IPS-18a (cell line): ENCODE data around the gene ENO3.

Source experiments
- H3K27ac ChIP-seq: one replicate; pipeline ENCODE4 v1.5.1; 2013; ENCODE audit warnings: low read length
- H3K27me3 ChIP-seq: one replicate; pipeline ENCODE4 v1.6.1; 2013; ENCODE audit warnings: mild to moderate bottlenecking, low read length; ENCODE audit not compliant: control insufficient read depth, insufficient read depth
- H3K36me3 ChIP-seq: one replicate; pipeline ENCODE4 v1.6.1; 2013; ENCODE audit warnings: low read depth, low read length; ENCODE audit not compliant: control insufficient read depth
- H3K4me1 ChIP-seq: one replicate; pipeline ENCODE4 v1.6.1; 2013; ENCODE audit warnings: low read depth, low read length; ENCODE audit not compliant: control insufficient read depth
- H3K4me3 ChIP-seq: one replicate; pipeline ENCODE4 v1.5.1; 2013; ENCODE audit warnings: low read length
- H3K9ac ChIP-seq: one replicate; pipeline ENCODE4 v1.6.1; 2013; ENCODE audit warnings: mild to moderate bottlenecking, low read length, moderate library complexity
- H3K9me3 ChIP-seq: one replicate; pipeline ENCODE4 v1.6.1; 2013; ENCODE audit warnings: low read depth, low read length; ENCODE audit not compliant: control insufficient read depth

The ENO3 gene

GRCh38 chr17:4945944-4946280, 5.0 kb upstream of the ENO3 start:
- Histone ChIP-seq H3K9ac (no peak overlapping the region), H3K36me3 (peaks cover 44% of the 10 kb centered on the region), H3K27ac (no peak overlapping the region), H3K9me3 (no peaks in the 10 kb centered on the region), H3K4me1 (peaks cover 16% of the 10 kb centered on the region), H3K4me3 (peak overlapping the region; percentile 75), H3K27me3 (no peaks in the 10 kb centered on the region)

DNA sequence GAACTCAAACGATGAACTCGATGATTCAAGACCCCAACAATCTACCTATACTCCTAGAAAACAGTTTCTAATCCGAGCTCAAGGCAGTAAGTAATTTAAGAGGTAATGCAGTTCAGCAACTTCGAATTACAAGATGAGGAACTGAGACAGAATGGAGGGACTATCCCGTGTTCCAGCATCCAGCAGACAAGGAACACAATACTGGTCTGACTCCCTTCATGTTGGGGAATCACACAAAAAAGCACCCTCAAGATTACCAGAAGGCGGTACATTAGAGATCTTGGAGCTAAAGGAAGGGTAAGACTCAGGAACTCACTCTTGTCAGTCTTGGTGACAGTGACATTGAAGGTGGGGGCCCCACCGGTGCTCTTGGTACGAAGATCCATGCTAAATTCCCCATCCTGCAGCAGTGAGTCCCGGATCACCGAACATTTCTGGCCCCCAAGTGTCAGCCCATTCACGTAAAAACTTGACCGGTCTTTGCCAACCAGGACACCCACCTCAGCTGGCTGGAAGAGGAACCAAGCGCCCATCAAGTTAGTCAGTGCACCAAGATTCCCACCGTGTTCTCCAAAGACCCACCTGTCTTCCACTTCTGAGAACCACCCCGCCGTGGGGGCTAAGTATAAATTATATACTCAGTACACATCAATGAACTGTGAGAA, 4.5 kb upstream of the ENO3 start:
- Histone ChIP-seq H3K4me3 (peak overlapping the region; percentile 75), H3K27me3 (no peaks in the 10 kb centered on the region), H3K36me3 (peaks cover 44% of the 10 kb centered on the region), H3K9ac (peak overlapping the region; percentile 88), H3K9me3 (no peaks in the 10 kb centered on the region), H3K27ac (peak overlapping the region; percentile 69), H3K4me1 (peaks cover 18% of the 10 kb centered on the region)

GRCh38 chr17:4947010-4947410, 3.9 kb upstream of the ENO3 start:
- peak overlapping the region; percentile 88 for H3K9ac ChIP-seq
- H3K4me3 ChIP-seq = peak overlapping the region; percentile 75
- peaks cover 23% of the 10 kb centered on the region for H3K4me1 ChIP-seq
- no peaks in the 10 kb centered on the region for H3K27me3 ChIP-seq
- no peaks in the 10 kb centered on the region for H3K9me3 ChIP-seq
- peak overlapping the region; percentile 69 for H3K27ac ChIP-seq
- H3K36me3 ChIP-seq = peaks cover 44% of the 10 kb centered on the region

GRCh38 chr17:4947411-4948165, 3.3 kb upstream of the ENO3 start:
- H3K4me1 ChIP-seq = peaks cover 23% of the 10 kb centered on the region
- H3K36me3 ChIP-seq = peaks cover 41% of the 10 kb centered on the region

DNA sequence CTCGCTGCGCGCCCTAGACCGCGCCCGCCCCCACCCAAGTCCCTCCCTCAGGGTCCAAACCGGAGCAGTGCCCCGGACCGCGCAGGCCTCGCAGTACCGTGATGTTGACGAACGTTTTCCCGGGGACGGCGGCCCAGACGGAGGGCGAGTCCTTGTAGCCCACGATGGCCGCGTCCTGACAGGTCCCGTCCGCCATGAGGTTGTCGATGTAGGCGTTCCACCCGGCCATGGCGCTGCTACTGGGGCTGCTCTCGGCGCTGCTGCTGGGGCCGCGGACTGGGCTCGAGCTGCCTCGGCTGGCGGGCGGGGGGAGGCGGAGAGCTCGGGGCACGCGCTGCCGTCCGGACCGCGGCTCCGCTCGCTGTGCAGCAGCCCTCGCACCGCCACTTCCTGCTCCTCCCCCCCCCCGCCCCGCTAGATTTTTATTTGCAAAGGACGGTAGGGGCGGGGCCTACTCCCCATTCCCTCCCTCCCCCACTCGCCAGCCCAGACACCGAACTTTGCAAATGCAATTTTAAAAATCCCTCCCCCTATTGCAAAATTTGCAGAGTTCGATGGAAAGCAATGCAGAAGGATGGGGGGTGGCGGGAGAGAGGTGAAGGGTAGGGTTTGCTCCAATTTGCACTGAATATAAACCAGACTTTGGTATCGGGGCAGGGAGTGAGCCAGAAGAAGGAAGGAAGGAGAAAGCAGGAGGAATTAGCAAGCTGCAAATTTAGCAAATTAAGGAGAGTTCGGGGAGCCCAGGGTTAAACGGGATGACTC, 2.6 kb upstream of the ENO3 start, which contains the start of gene PFN1:
Gene PFN1 (minus strand): TSS at position 365 of the 765 bp plus-strand sequence. CDS start 136 bp downstream, at position 229.
- Histone ChIP-seq H3K9me3 (no peaks in the 10 kb centered on the region), H3K36me3 (peaks cover 33% of the 10 kb centered on the region), H3K4me1 (peaks cover 23% of the 10 kb centered on the region), H3K27me3 (no peaks in the 10 kb centered on the region), H3K4me3 (peak within 1 kb of the TSS; percentile 75), H3K9ac (peak within 1 kb of the TSS; percentile 88), H3K27ac (peak within 1 kb of the TSS; percentile 68)

More at GRCh38 chr17:4947411-4948165, 3.3 kb upstream of the ENO3 start:
- Histone ChIP-seq H3K27ac (peak overlapping the region; percentile 68), H3K9me3 (no peaks in the 10 kb centered on the region), H3K27me3 (no peaks in the 10 kb centered on the region), H3K4me3 (peak overlapping the region; percentile 75), H3K9ac (peak overlapping the region; percentile 88)

DNA sequence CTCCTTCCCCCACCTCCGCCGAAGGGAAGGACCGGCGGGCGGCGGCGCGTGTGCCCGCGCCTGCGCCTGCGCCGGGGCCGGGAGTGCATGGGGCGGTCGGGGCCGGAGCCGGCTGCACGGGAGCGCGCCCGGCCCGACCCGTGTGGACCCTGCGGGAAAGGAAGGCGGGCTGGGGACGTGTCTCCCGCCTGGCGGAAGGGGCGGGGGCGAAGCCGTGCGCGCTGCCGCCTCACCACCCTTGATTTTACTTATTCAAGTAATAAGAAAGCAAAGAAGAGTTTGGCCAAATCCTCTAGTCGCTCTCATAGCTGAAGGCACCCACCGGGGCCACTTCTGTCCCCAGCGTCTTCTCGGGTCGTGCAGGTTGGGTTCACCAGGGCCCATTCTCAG, 2.0 kb upstream of the ENO3 start:
- Histone ChIP-seq H3K36me3 (peaks cover 29% of the 10 kb centered on the region), H3K4me1 (peaks cover 23% of the 10 kb centered on the region), H3K9me3 (no peaks in the 10 kb centered on the region), H3K9ac (peak overlapping the region; percentile 88), H3K4me3 (peak overlapping the region; percentile 75), H3K27me3 (no peaks in the 10 kb centered on the region), H3K27ac (peak overlapping the region; percentile 55)

DNA sequence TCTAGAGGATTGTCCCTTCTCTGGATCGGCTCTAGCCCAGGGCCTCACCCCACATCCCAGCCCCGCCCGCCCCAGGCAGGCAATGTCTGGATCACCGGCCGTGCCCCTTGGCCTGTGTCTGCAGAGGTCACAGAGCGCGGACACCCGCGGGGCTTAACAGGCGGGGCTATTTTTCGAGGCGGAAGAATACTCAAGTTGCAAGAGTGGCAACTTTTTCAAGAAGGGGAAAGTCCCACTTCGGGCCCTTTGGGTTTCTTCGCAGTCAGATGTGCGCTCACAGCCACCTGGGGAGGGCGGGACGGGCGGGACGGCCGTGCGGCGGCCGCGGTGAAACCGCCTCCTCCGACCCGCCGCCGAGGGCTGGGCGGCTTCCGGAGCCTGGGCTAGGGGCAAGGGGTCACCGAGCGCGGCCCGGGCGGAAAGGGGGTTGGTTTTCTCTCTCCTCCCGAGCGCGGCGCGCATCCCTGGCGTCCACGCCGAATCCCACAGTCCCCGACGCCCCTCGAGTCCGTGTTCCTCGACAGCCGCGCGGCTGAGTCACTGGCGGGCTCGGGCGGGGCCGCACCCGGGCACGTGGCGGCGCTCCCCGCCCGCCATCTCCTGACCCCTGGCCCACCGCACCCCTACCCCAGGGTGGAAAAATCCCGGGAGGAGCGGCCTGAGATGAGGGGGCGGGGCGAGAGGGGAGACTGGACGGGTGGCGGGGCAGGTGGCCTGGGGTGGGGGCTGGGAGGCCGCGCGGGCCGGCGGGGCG, 1.4 kb upstream of the ENO3 start:
- Histone ChIP-seq H3K27ac (peak overlapping the region; percentile 65), H3K4me3 (peak overlapping the region; percentile 75), H3K9ac (peak overlapping the region; percentile 88), H3K27me3 (no peaks in the 10 kb centered on the region), H3K9me3 (no peaks in the 10 kb centered on the region), H3K4me1 (peaks cover 23% of the 10 kb centered on the region), H3K36me3 (peaks cover 24% of the 10 kb centered on the region)

DNA sequence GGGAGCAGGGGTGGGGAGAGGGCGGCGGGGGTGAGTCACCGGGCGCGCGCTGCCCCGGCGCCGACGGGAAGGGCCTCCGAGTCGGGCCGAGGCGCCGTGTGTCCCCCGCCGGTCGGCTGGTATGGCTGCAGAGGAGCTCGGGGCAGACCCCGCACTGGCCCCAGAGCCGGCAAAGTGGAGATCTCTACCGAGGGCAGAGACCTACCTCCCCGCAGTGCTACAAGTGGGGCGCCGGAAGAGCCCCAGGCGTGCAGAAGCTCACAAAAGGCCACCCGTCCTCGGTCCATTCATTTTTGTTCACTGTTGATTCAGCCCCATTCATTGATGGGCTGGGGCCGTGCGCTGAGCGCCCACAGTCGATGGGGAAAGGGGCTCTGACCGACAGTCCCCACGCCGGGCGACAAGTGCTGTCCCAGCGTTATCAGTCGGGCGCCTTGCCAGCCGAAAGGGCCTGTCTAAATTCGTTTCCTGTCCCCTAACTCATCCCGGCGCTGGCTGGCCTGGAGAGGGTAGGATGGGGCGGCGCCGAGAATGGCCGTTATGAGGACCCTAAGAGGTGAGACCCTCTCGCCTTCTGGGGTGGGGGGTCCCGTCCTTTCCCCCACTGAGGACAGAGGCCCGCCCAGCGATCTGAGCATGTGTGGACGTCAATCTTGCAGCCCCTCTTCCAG, 709 bp upstream of the ENO3 start:
- H3K36me3 ChIP-seq = peaks cover 17% of the 10 kb centered on the region
- no peaks in the 10 kb centered on the region for H3K27me3 ChIP-seq
- H3K27ac ChIP-seq = peak overlapping the region; percentile 45
- H3K4me1 ChIP-seq = peaks cover 23% of the 10 kb centered on the region
- H3K4me3 ChIP-seq = peak overlapping the region; percentile 79
- no peaks in the 10 kb centered on the region for H3K9me3 ChIP-seq
- peak overlapping the region; percentile 88 for H3K9ac ChIP-seq

DNA sequence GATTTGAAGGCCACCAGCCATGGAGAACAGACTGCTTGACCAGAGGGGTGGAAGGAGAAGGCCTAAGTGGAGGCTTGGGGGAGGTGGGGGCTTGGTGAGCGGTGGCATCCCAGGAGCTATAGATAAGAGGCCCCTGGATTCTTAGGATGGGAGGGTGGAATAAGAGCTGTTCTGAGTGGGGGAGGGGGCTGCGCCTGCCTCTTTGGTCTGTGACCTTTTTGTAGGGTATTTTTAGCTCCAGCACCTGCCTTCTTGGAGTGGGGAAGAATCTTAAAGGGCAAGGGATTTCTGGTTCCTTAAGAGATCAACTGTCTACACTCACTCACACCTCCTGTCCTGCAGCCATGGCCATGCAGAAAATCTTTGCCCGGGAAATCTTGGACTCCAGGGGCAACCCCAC, 567 bp downstream of the ENO3 start:
- Histone ChIP-seq H3K36me3 (peaks cover 5% of the 10 kb centered on the region), H3K4me3 (peak overlapping the region; percentile 79), H3K27me3 (no peaks in the 10 kb centered on the region), H3K9me3 (no peaks in the 10 kb centered on the region), H3K4me1 (peaks cover 14% of the 10 kb centered on the region), H3K9ac (no peak overlapping the region), H3K27ac (no peak overlapping the region)

- no peaks in the 10 kb centered on the region for H3K9me3 ChIP-seq
- no peaks in the 10 kb centered on the region for H3K36me3 ChIP-seq
- no peak overlapping the region for H3K27ac ChIP-seq
- peaks cover 10% of the 10 kb centered on the region for H3K4me1 ChIP-seq
- no peak overlapping the region for H3K9ac ChIP-seq
- H3K4me3 ChIP-seq = no peak overlapping the region
- H3K27me3 ChIP-seq = no peaks in the 10 kb centered on the region
Observed at GRCh38 chr17:4953451-4953961, 2.6 kb downstream of the ENO3 start.
